ENCODE data around the gene NDST3. TPM values are rescaled to one million over a fixed set of nuclear protein-coding genes. Genes with fewer than 3 reads are reported as not detected.

The NDST3 gene
- total RNA-seq, 1 experiment from 2014 or later: not detected

DNA sequence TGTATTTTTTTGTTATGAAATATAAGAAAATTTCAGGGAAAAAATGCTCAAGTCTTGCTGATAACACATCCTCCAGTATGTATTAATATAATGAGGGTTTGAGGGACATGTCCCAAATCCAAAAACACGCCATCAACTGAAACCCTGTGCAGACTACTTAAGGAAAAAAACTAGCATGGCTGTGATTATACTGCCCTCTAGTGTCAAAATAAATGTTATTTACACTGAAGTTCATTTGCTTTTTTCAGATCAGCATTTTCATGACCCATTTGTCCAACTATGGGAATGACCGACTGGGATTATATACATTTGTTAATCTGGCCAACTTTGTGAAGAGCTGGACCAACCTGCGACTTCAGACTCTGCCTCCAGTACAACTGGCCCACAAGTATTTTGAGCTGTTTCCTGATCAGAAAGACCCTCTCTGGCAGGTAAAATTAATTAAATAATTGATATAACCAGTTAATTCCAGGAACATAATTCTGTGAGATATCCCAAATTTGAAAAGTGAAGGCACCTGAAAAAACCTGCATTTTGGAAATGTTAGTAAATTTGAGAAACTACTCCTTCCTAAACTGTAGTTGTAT, 190.1 kb downstream of the NDST3 start:
- CTCF ChIA-PET: no interaction called here

DNA sequence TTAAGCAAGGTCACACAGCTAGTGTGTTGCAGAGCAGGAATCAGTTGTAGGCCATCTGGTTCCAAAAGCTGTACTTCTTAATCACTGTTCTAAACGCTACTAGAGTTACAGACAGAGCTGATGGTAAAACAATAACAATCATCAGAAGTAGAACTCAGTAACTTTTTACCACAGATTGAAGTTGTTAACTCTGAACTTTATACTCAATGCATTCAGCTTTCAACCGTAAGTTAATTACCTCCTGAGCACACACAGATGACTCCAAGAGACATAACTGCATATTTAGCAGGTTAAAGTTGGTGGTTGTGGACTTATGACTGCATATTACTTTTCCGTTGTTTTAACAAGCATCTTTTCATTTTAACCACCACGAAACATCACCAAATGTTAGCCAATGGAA, 191.2 kb downstream of the NDST3 start:
- CTCF ChIA-PET: no interaction called here
- Histone ChIP-seq H3K9me3 (ENCODE audit: control insufficient read depth, insufficient read depth, low read depth, low read length) (no peaks in the 10 kb centered on the region), H3K27ac (ENCODE audit: low read length) (no peak overlapping the region), H3K27me3 (ENCODE audit: control insufficient read depth, insufficient read depth, low read length) (no peaks in the 10 kb centered on the region), H3K36me3 (ENCODE audit: control insufficient read depth, insufficient read depth, low read length) (no peaks in the 10 kb centered on the region), H3K4me1 (ENCODE audit: control insufficient read depth, insufficient read depth, low read length) (no peaks in the 10 kb centered on the region), H3K4me3 (ENCODE audit: low read depth in 2 of 2, low read length in 2 of 2) (no peak overlapping the region)
- intact Hi-C loops (cut with micrococcal nuclease; ENCODE audit: unreplicated experiment) (loop anchor here (10.0 kb wide), 1 partner anchor 151 kb away; no protein-coding TSS in a partner anchor), in situ Hi-C loops (cut with HindIII; ENCODE audit: low pct_unique_long_range_greater_than_20kb, low sequenced_read_pairs) (no loop called here)
- DNase-seq (ENCODE audit: low read depth, low spot score) (no peak), ATAC-seq (no peak)
- no TSS peak for BruUV-seq (replicated peaks)
- POLR2A ChIA-PET: no interaction called here
- TF ChIP-seq SIN3A (IDR thresholded peaks at IDR 0.05; ENCODE audit: borderline replicate concordance, insufficient read depth, low read depth, low read length): no peak
- TF ChIP-seq, protein P1, sequence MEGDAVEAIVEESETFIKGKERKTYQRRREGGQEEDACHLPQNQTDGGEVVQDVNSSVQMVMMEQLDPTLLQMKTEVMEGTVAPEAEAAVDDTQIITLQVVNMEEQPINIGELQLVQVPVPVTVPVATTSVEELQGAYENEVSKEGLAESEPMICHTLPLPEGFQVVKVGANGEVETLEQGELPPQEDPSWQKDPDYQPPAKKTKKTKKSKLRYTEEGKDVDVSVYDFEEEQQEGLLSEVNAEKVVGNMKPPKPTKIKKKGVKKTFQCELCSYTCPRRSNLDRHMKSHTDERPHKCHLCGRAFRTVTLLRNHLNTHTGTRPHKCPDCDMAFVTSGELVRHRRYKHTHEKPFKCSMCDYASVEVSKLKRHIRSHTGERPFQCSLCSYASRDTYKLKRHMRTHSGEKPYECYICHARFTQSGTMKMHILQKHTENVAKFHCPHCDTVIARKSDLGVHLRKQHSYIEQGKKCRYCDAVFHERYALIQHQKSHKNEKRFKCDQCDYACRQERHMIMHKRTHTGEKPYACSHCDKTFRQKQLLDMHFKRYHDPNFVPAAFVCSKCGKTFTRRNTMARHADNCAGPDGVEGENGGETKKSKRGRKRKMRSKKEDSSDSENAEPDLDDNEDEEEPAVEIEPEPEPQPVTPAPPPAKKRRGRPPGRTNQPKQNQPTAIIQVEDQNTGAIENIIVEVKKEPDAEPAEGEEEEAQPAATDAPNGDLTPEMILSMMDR (IDR thresholded peaks at IDR 0.05): no peak
- TF ChIP-seq, protein P2, sequence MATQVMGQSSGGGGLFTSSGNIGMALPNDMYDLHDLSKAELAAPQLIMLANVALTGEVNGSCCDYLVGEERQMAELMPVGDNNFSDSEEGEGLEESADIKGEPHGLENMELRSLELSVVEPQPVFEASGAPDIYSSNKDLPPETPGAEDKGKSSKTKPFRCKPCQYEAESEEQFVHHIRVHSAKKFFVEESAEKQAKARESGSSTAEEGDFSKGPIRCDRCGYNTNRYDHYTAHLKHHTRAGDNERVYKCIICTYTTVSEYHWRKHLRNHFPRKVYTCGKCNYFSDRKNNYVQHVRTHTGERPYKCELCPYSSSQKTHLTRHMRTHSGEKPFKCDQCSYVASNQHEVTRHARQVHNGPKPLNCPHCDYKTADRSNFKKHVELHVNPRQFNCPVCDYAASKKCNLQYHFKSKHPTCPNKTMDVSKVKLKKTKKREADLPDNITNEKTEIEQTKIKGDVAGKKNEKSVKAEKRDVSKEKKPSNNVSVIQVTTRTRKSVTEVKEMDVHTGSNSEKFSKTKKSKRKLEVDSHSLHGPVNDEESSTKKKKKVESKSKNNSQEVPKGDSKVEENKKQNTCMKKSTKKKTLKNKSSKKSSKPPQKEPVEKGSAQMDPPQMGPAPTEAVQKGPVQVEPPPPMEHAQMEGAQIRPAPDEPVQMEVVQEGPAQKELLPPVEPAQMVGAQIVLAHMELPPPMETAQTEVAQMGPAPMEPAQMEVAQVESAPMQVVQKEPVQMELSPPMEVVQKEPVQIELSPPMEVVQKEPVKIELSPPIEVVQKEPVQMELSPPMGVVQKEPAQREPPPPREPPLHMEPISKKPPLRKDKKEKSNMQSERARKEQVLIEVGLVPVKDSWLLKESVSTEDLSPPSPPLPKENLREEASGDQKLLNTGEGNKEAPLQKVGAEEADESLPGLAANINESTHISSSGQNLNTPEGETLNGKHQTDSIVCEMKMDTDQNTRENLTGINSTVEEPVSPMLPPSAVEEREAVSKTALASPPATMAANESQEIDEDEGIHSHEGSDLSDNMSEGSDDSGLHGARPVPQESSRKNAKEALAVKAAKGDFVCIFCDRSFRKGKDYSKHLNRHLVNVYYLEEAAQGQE (IDR thresholded peaks at IDR 0.05; ENCODE audit: insufficient read depth in 1 of 2, low read depth in 2 of 2, low read length in 1 of 2): no peak
- no peak for TF ChIP-seq TCF7L2 (IDR thresholded peaks at IDR 0.05; ENCODE audit: low read depth, low read length)
- no peak for TF ChIP-seq POLR2AphosphoS5 (IDR thresholded peaks at IDR 0.05; ENCODE audit: low read depth, low read length)

More for the DNA sequence above, 190.1 kb downstream of the NDST3 start:
- no peak overlapping the region for H3K27ac ChIP-seq (ENCODE audit: low read length)
- no peaks in the 10 kb centered on the region for H3K9me3 ChIP-seq (ENCODE audit: control insufficient read depth, insufficient read depth, low read depth, low read length)
- TF ChIP-seq POLR2AphosphoS5 (IDR thresholded peaks at IDR 0.05; ENCODE audit: low read depth, low read length) (no peak), TCF7L2 (IDR thresholded peaks at IDR 0.05; ENCODE audit: low read depth, low read length) (no peak)
- TF ChIP-seq, protein P1 (IDR thresholded peaks at IDR 0.05): peak; percentile 61
- no peaks in the 10 kb centered on the region for H3K36me3 ChIP-seq (ENCODE audit: control insufficient read depth, insufficient read depth, low read length)
- intact Hi-C loops (cut with micrococcal nuclease; ENCODE audit: unreplicated experiment): loop anchor here (5.0 to 10.0 kb wide), 2 partner anchors 150 to 1092 kb away; no protein-coding TSS in a partner anchor
- BruUV-seq (replicated peaks): no TSS peak
- ATAC-seq: no peak
- peak; percentile 28 for DNase-seq (ENCODE audit: low read depth, low spot score)
- no peaks in the 10 kb centered on the region for H3K4me1 ChIP-seq (ENCODE audit: control insufficient read depth, insufficient read depth, low read length)
- H3K4me3 ChIP-seq (ENCODE audit: low read depth in 2 of 2, low read length in 2 of 2): no peak overlapping the region
- POLR2A ChIA-PET: no interaction called here
- in situ Hi-C loops (cut with HindIII; ENCODE audit: low pct_unique_long_range_greater_than_20kb, low sequenced_read_pairs): no loop called here
- no peaks in the 10 kb centered on the region for H3K27me3 ChIP-seq (ENCODE audit: control insufficient read depth, insufficient read depth, low read length)

All from Panc1 (cell line).